HG03108 (cell line): Measurements from ENCODE around the gene ST3GAL5.

Experiments
- ATAC-seq: cut with Tn5 transposase; IDR thresholded peaks from one replicate; pipeline ENCODE4 v1.9.1; 2021; ENCODE audit warnings: moderate library complexity; ENCODE audit not compliant: unreplicated experiment

ST3GAL5 gene

DNA sequence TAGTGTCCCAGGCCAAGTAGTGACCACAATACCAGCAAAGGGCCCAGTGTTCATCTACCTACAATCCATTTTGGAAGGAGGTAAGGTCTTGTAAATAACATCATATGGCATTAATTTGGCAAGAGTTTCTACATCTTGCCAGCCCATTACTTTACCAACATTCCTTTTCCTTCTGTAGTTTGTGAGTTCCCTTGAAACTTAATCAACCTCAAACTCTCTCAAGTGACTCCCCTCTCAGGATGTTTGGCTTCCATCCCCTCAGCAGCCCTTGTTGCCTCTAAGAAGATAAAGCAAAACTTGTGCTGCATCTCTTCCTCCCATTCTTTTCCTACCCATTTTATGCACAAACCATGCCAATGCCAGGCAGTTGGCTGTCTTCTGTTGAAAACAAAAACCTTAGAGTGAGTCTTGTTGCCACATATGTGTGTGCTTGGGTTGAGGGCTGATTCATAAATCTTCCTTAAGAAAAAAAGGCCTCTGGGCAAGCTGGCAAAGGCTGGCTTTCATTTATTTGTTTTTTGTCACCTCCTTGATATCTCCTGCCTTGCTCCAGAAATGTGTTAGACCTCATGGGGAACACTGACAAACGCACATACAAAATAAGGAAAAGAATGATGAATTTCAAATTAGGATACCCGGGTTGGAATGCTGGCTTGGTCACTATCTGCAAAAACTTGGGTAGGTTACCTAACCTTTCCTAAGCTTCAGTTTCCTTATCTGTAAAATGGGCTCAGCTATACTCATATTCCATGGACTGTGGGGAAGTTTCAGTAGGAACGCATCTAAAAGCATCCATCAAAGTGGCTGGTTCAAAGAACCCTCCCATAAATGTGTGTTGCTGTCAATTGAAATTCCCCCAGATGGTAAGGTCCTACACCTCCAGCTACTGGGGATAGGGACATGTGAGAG is 29.4 kb upstream of the ST3GAL5 start:
- ATAC-seq, result no peak

DNA sequence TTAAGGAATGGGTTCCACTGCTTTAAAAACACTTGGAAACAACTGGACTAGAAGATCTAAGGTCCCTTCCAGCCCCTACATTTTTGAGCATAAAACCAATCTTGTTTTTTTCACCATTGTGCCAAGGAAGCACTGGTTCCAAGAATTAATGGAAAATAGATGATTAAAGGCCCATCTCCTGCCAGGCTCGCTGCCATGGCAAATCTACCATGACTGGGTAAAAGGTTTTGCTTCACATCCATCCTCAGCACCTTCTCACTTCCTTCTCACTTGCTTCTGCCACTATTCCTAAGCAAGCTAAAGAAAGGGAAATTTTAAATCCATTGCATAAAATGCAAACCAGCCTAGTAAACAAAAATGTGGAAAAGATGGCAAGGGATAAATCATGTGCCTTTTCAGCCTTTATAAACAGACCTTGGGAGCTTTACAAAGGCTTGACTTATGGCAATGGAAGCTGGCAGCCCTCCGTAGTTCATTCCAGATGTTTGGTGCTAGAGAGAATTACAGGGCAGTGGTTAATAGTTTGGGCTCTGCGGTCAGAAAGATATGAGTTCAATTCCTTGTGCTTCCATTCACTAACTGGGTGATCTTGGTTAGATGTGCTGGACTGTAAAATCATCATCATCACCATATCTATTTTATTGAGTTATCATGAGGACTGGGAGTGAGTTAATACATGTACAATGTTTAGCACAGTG is 27.0 kb upstream of the ST3GAL5 start:
- no peak for ATAC-seq

DNA sequence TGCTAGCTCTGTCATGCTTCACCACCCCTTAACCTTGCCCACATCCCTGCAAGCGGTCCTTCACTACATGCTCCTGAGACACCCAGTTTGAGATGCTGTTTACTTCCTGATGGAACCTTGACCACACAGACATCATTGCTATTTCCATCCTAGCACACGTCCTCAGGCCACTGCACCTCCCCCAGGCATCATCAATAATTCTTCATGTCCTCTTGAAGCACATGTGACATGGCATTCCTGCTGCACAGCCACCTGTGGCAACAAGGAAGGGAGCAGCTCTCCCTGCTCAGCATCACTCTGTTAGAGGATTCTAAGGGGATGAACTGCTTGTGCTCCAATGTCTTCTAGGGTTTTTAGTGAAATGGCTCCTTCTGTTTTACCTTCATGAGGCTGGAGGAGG is 26.1 kb upstream of the ST3GAL5 start:
- no peak for ATAC-seq

DNA sequence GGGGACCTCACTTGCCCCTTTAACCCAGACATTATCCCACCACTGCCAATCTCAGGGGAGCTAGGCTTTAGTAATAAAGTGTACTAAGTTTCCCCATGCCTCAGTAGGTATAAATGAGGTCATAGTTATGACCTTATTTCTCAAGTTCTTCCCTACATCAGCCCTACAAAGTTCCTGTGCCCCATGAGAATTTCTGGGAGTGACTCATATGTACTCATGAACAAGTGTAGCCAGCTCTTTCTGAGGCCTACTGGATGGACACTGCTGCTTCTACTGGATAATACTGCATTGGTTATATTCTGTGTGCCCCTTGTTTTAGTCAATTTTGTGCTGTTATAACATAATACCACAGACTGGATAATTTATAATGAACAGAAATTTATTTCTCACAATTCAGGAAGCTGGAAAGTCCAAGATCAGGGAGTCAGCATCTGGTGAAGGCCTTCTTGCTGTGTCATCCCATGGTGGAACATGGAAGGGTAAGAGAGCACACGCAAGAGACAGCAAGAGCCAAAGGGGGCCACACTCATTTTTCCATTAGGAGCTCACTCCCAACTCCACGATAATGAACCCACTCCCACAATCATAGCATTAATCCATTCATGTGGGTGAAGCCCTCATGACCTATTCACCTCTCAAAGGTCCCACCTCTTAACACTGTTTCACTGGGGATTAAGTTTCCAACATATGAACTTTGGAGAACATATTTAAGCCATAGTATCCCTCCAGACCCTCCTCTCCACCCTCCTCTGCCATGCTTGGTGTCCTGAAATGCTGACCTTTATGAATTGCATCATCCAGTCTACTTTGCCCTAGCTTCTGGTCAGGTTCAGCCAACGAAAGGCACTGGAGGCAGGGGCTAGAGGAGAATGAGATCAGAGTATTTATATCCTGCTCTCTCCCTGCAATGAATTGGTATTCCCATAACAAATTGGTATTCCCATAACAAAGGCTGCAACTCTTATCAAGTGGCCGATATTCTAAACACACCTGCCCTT is 25.4 kb upstream of the ST3GAL5 start:
- no peak for ATAC-seq

DNA sequence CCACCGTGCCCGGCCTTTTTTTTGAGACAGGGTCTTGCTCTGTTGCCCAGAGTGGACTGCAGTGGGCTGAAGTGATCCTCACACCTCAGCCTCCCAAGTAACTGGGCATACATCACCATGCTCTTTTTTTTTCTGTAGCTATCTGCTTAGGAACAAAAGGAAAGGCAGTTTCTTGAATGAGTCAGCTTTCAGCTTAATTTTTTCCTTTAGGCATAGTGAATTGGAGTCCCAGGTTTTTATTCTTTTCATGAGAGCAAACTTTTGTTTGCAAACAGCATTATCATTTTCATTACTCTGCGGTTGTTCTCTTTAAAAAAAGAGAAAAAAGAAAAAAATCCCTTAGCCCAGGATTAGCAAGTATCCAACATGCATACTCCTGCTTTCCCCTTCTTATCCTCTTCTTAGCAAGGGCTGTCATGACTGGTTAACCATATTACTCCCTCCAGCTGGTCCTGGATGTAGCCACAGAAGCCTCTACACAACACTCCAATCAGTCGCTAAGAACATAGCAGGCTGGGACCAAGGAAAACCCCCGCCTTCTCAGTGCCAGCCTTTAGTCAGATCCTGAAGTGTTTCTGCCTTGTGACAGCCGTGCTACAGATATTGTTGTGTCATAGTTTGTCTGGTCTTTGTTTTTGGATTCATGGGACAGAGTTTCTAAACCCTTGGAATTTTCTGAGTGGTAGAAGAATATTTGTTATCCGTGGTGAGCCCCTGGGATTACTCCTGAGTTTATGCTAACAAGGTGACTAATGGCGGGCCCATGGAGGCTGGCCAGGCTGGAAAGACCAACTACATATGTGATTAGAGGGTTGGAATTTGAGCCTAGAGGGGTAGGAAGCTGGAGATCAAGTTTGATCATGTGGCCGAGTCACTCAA is 23.3 kb upstream of the ST3GAL5 start:
- no peak for ATAC-seq

DNA sequence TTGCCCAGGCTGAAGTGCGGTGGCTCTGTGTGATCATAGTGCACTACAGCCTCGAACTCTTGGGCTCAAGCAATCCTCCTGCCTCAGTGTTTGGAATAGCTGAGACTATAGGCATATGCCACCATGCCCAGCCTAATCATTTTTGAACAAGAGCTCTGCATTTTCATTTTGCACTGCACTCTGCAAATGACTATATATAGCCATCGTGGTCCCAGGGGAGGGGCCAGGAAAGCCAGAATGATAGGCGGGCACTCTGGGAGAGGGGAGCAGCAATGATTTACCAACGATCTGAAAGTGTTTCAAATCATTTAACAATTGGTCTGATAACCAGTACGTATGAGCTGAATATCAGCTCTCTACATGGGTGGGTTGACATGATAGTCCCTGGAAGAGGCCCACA is 22.3 kb upstream of the ST3GAL5 start:
- ATAC-seq, result no peak

DNA sequence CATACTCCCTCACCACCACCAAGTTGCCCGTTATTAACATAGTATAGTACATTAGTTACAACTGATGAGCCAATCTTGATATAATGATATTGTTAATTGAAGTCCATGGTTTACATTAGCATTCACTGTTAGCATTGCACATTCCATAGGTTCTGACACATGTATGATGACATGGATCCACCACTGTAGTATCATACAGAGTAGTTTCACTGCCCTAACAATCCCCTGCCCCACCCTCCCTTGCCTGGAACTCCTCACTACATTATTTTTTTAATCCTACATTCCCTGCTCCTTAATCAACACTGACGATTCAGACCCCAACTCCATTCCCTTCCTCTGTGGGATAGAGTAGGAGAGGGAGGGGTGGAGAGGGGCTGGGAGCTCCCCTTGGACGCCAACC is 20.2 kb upstream of the ST3GAL5 start:
- no peak for ATAC-seq

DNA sequence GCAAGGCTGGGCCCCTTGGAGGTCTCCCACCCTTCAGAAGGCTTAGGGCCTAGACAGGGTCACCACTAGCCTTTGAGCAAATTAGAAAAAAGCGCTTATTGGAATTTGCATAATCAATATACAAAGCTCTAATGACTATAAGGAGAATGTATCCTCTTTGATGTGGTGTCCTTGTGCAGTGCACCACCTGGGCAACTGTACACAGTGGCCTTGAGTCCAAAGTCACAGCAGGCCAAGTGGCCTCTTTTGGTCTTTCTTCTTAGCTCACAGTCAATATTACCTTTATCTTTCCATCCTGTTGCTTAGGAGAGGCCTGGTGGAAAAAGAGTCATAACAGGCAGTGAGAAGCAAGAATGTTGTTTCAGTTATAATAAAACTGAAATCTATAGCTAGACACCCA is 19.7 kb upstream of the ST3GAL5 start:
- ATAC-seq, result no peak

DNA sequence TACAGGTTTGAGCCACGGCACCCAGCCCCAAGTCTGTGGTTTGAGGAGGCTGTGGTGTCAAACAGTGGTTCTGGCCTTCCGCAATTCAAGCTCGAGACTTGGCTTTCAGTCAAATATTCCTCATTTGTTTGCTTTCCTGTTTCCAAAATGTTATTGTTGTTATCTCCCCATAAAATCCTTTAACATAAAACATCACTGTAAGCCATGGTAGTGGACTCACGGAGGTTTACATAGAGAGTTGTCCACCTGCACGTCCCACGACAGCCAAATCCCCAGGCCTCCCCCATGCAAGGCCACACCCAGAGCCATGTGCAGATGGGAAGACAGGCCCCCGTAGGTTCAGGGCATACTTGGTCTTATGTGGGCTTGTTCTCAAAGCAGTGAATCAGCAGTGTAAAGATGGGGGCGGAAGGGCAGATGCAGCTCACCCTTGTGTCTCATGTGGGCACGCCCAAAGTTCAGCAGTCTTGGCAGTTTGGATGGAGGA is 18.9 kb upstream of the ST3GAL5 start:
- ATAC-seq, result no peak

DNA sequence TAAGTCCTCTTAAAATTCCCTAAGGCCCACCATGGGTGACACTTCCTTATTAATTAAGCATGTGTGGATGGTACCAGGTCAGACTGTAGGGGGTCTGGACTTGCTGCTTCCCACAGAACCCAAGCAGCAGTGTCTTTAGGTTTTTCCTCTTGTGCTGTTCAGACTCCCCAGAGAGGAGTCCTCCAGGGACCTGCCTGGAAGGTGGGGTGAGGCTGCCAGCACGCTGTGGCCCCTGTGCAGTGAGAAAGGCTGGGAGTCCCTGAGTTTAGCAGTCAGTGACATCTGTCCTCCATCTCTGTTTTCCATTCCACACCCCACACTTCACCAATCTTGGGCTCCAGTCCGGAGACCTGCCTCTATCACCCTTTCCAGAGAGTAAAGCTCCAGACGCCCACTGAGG is 18.0 kb upstream of the ST3GAL5 start:
- no peak for ATAC-seq

DNA sequence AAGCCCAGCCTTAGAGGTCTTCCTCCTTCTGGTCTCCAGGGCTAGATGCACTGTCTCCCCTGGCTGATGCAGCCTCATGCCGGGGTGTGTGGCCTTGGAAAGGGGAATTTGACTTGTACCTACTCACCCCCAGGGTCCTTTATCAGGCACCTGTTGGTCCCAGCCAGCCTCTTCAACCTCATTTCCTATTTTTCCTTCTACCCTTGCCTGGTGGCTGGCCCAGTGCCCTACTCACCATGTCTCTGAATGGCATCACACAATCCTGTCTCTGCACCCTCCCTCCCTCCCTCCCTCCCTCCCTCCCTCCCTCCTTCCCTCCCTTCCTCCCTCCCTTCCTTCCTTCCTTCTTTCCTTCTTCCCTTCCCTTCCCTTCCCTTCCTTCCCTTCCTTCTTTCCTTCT is 17.1 kb upstream of the ST3GAL5 start:
- no peak for ATAC-seq

DNA sequence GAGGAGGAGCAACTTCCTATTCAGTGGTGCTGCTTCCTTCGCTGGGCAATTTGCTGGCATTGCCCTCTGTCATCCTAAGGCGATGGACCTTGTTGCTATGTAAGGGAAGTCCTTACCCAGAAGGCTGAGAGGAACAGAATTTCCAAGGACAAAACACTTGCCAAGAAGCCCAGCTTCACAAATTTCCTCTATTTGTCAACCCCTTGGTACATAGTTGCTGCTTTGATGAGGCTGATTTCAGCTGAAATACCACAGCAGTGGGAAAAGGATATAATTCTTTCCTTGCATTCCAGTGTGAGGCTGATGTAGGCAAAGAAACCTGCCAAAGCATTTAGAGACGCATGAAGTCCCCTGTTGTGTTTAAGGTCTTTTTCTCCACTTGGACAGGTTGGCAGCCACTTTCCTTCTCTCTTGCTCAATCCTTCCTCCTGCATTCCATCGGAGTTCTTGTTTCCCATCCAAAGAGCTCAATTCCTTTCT is 16.4 kb upstream of the ST3GAL5 start:
- no peak for ATAC-seq

DNA sequence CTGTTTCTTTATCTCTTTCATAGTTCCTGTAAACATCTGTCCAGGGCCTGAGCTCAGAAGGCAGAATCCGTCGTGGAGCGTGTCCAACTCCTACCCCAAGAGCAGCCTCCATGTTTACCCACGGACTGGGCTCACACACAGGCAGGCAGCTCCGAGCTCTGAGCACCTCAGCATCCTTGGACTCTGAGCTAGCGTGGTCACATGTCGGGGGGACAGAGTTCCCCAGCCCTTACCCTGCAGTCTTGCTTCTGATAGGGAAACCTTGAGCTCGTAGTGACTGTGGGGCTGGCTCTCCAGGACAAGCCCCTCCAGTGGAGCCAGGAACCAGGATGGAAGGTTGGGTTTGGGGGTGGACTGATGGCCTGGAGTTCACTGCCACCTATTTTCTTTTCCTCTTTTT is 15.1 kb upstream of the ST3GAL5 start:
- no peak for ATAC-seq

DNA sequence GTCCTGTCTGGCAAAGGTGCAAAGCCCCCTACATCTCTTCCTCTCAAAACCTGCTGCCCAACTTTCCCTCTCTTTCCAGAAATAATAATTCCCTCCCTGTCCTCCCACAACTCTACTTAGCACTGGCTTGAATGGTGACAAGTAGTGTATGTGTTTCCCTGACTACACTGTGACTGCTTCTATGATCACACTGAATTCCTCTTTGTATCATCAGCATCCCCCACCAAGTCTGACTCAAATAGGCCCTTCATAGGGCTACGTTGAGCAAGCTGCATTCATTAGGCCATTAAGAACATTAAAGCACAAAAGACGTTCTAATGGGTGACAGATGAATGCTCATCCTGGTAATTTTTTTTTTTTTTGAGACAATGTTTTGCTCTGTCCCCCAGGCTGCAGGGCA is 13.7 kb upstream of the ST3GAL5 start:
- ATAC-seq, result no peak

DNA sequence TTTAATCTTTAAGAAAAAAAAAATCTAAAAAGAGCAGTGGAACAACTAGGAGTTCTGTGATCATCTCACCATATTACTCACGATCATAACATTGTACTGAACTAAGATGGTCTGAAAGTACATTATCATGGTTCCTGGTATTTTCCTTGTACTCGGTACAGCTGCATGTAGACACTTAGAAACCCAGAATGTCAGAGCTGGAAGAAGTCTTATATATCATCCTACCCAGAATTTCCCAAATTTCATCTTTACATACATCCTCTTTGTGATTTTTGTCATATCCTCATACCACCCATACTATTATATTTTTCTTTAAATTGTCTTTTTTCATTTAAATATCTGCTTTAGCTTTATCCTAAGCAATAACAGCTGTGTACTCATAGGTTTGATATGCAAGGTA is 12.4 kb upstream of the ST3GAL5 start:
- no peak for ATAC-seq

DNA sequence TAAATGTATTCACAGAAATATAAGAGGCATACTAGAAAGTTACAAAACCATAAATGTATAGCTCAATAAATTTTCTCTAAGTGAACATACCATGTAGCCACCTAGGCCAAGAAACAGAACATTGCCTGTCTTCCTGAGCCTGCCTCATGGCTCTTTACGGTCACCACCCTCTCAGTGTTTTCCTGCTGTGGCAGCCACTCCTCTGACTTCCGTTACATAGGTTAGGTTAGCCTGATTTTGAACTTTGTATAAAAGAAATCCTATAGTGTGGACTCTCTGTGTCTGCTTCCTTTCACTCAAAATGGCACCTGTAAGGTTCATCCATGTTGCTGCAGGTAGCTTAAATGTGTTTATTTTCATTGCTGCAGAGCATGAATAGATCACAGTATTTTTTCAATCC is 11.6 kb upstream of the ST3GAL5 start:
- no peak for ATAC-seq

DNA sequence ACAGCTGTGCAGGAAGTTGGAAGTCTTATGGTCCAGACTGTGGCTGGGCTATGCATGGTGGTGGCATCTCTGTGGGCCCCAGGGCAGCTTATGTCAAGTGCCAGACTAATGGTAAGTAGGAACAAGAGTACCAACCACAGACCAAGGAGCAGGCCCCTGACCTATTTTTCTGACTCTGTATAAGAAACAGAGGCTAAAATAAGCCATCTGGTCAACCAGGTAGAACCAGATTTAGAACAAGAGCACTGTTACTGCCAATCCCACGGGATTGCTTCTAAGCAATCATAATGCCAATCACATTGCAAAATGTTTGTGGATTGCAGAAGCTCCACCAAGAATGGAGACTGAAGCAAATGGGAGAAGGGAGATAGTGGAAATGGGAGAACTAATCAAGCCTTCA is 11.1 kb upstream of the ST3GAL5 start:
- ATAC-seq, result no peak

DNA sequence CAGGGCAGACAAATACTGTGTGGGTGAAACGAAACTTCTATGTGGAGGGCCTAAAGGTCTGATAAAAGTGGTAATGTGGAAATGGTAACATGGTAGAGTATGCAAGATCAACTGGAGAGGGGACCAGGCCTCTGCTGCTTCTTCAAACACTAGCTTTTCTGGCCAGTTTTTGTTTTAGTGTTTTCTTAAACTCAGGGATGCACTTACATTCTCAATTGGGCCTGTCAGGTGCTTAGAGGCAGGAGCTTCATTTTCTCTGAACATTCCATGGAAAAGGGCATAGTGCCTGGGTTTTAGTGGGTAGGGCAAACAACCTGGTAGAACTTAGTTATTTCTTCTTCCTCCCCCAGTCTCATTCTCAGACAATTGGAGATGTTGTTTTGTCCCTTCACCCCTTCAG is 10.5 kb upstream of the ST3GAL5 start:
- no peak for ATAC-seq

DNA sequence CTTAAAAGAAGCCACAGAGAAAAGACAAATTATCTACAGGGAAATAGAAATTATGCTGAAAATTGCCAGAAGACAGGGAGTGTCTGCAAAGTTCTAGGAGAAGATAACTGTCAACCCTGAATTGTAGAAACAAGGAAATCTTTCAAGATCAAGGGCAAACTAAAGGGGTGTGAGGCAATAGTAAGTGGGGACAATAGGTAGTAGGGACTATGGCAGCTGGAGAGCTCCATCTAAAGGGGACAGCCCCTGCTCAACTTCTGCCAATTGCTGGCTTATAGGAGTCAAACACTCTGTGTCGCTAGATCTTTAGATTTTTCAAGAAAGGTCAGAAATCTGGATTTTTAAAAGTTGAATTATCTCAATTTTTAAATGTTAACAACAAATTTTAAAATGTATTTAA is 10.1 kb upstream of the ST3GAL5 start:
- no peak for ATAC-seq
